Activated CD4-positive, alpha-beta memory T cell treated with anti-CD3 and anti-CD28 coated beads, Interleukin-2, amount 10 ng/mL, durations not matched to agents 7 days and 5 days (primary cell): ENCODE data around the gene SUN5. TPM values are rescaled to one million over a fixed set of nuclear protein-coding genes. Genes with fewer than 3 reads are reported as not detected.
"Not testable (repeated sequence)": the region's sequence is repeated elsewhere in the genome, so short reads cannot be mapped to it uniquely, and the experiment has no call there.

ENCODE experiments used
- CTCF ChIA-PET: fragments of 350-600 bp; sonication (Branson Sonifier 250); formaldehyde crosslinking; loops from one replicate; lab custom pipeline; 2021; ENCODE audit warnings: antibody characterized with exemption, inconsistent platforms; lab: Charles Lee
- POLR2A ChIA-PET: fragments of 350-600 bp; sonication (Branson Sonifier 250); formaldehyde crosslinking; loops from one replicate; lab custom pipeline; 2021; ENCODE audit warnings: antibody characterized with exemption; lab: Charles Lee
- DNase-seq: peaks from one replicate; pipeline ENCODE4 v3.0.0-alpha.2; 2020
- H3K27ac Mint-ChIP-seq: one replicate; pipeline ENCODE4 v1.8.0; 2021; ENCODE audit warnings: mild to moderate bottlenecking, mixed read lengths
- H3K27me3 Mint-ChIP-seq: one replicate; pipeline ENCODE4 v1.8.0; 2021; ENCODE audit warnings: mixed read lengths
- H3K36me3 Mint-ChIP-seq: one replicate; pipeline ENCODE4 v1.8.0; 2021; ENCODE audit warnings: low read depth, mixed read lengths
- H3K4me1 Mint-ChIP-seq: one replicate; pipeline ENCODE4 v1.8.0; 2021; ENCODE audit warnings: mixed read lengths
- H3K4me3 Mint-ChIP-seq: one replicate; pipeline ENCODE4 v1.8.0; 2021; ENCODE audit warnings: mild to moderate bottlenecking, mixed read lengths
- H3K9me3 Mint-ChIP-seq: one replicate; pipeline ENCODE4 v1.8.0; 2021; ENCODE audit warnings: mixed read lengths
- total RNA-seq, 2 experiments: library from RNA; stranded (reverse); gene quantifications; one replicate each; pipeline ENCODE4 v1.2.3, GENCODE V29; 2021

Gene SUN5
- total RNA-seq, 2 experiments from 2014 or later, result not detected

- CTCF ChIA-PET, result interaction anchor here (0.8 kb wide), 1 partner anchor 9 kb away, joined by 4 read pairs; no protein-coding TSS in a partner anchor
- POLR2A ChIA-PET, result interaction anchor here (1.1 kb wide), 1 partner anchor 9 kb away, joined by 3 read pairs; no protein-coding TSS in a partner anchor
- Mint-ChIP-seq H3K4me1 (peaks cover 32% of the 10 kb centered on the region), H3K27me3 (no peaks in the 10 kb centered on the region), H3K4me3 (no peak overlapping the region), H3K36me3 (peaks cover 1% of the 10 kb centered on the region), H3K27ac (no peak overlapping the region), H3K9me3 (peaks cover 1% of the 10 kb centered on the region)
- DNase-seq, result peak; percentile 12
These were observed 41.1 kb downstream of the SUN5 start for GRCh38 chr20:32963176-32963575.

- H3K9me3 Mint-ChIP-seq, H3K36me3 Mint-ChIP-seq, H3K27ac Mint-ChIP-seq, H3K4me3 Mint-ChIP-seq, H3K27me3 Mint-ChIP-seq, POLR2A ChIA-PET: not testable (repeated sequence)
- CTCF ChIA-PET, result interaction anchor here (0.7 to 0.8 kb wide), 2 partner anchors 9 to 19 kb away, joined by 3 to 4 read pairs; no protein-coding TSS in a partner anchor
- H3K4me1 Mint-ChIP-seq, result peaks cover 26% of the 10 kb centered on the region
- peak; percentile 12 for DNase-seq
These were observed 41.6 kb downstream of the SUN5 start for GRCh38 chr20:32962646-32963045.

GRCh38 chr20:32962053-32962452 is 42.2 kb downstream of the SUN5 start:
- peak; percentile 13 for DNase-seq
- CTCF ChIA-PET, result interaction anchor here (0.7 kb wide), 1 partner anchor 19 kb away, joined by 3 read pairs; no protein-coding TSS in a partner anchor
- Mint-ChIP-seq H3K27ac (no peak overlapping the region), H3K9me3 (peaks cover 10% of the 10 kb centered on the region), H3K4me1 (peaks cover 20% of the 10 kb centered on the region), H3K4me3 (no peak overlapping the region), H3K27me3 (peaks cover 2% of the 10 kb centered on the region), H3K36me3 (peaks cover 10% of the 10 kb centered on the region)
- POLR2A ChIA-PET, result no interaction called here

- Mint-ChIP-seq H3K36me3 (peaks cover 15% of the 10 kb centered on the region), H3K27me3 (peaks cover 3% of the 10 kb centered on the region), H3K9me3 (peaks cover 14% of the 10 kb centered on the region), H3K27ac (no peak overlapping the region), H3K4me1 (peaks cover 11% of the 10 kb centered on the region), H3K4me3 (no peak overlapping the region)
- CTCF ChIA-PET, result no interaction called here
- peak; percentile 12 for DNase-seq
- POLR2A ChIA-PET, result no interaction called here
These were observed 43.1 kb downstream of the SUN5 start for GRCh38 chr20:32960849-32961731.

- DNase-seq, result peak; percentile 8
- Mint-ChIP-seq H3K4me1 (peaks cover 2% of the 10 kb centered on the region), H3K9me3 (peaks cover 14% of the 10 kb centered on the region), H3K27ac (no peak overlapping the region), H3K27me3 (peaks cover 3% of the 10 kb centered on the region), H3K36me3 (peaks cover 15% of the 10 kb centered on the region), H3K4me3 (no peak overlapping the region)
- POLR2A ChIA-PET, result no interaction called here
- CTCF ChIA-PET, result no interaction called here
These were observed 44.1 kb downstream of the SUN5 start for GRCh38 chr20:32960222-32960518.

- Mint-ChIP-seq H3K27me3 (peaks cover 3% of the 10 kb centered on the region), H3K36me3 (peaks cover 15% of the 10 kb centered on the region), H3K4me1 (no peaks in the 10 kb centered on the region), H3K27ac (no peak overlapping the region), H3K4me3 (no peak overlapping the region), H3K9me3 (peaks cover 14% of the 10 kb centered on the region)
- ChIA-PET POLR2A (no interaction called here), CTCF (no interaction called here)
- DNase-seq, result no peak
These were observed 44.6 kb downstream of the SUN5 start for GRCh38 chr20:32959351-32960221.

- ChIA-PET POLR2A (interaction anchor here (1.0 to 1.6 kb wide), 2 partner anchors 9 to 13 kb away, joined by 3 to 4 read pairs; no protein-coding TSS in a partner anchor), CTCF (no interaction called here)
- Mint-ChIP-seq H3K36me3 (peaks cover 15% of the 10 kb centered on the region), H3K4me3 (no peak overlapping the region), H3K9me3 (peaks cover 16% of the 10 kb centered on the region), H3K27ac (no peak overlapping the region), H3K4me1 (no peaks in the 10 kb centered on the region), H3K27me3 (peaks cover 3% of the 10 kb centered on the region)
- DNase-seq, result no peak
These were observed 45.7 kb downstream of the SUN5 start for GRCh38 chr20:32958574-32958973.

- Mint-ChIP-seq H3K36me3 (peaks cover 15% of the 10 kb centered on the region), H3K27ac (no peak overlapping the region), H3K9me3 (peaks cover 16% of the 10 kb centered on the region), H3K27me3 (peaks cover 3% of the 10 kb centered on the region), H3K4me3 (no peak overlapping the region), H3K4me1 (no peaks in the 10 kb centered on the region)
- ChIA-PET CTCF (interaction anchor here (0.7 kb wide), 2 partner anchors 16 to 139 kb away, joined by 3 read pairs; no protein-coding TSS in a partner anchor), POLR2A (interaction anchor here (0.8 to 1.6 kb wide), 2 partner anchors 10 to 12 kb away, joined by 4 to 5 read pairs; no protein-coding TSS in a partner anchor)
- no peak for DNase-seq
These were observed 46.8 kb downstream of the SUN5 start for GRCh38 chr20:32957459-32957858.

GRCh38 chr20:32950539-32950938 is 53.7 kb downstream of the SUN5 start:
- not testable (repeated sequence) for H3K36me3 Mint-ChIP-seq, DNase-seq, H3K9me3 Mint-ChIP-seq, H3K27ac Mint-ChIP-seq, H3K4me3 Mint-ChIP-seq, H3K27me3 Mint-ChIP-seq
- peaks cover 12% of the 10 kb centered on the region for H3K4me1 Mint-ChIP-seq
- CTCF ChIA-PET, result interaction anchor here (1.0 kb wide), 1 partner anchor 54 kb away, joined by 3 read pairs; no protein-coding TSS in a partner anchor
- POLR2A ChIA-PET, result interaction anchor here (0.7 to 1.5 kb wide), 2 partner anchors 17 to 21 kb away, joined by 3 to 4 read pairs; no protein-coding TSS in a partner anchor

GRCh38 chr20:32946629-32947028 is 57.6 kb downstream of the SUN5 start:
- H3K27me3 Mint-ChIP-seq, result no peaks in the 10 kb centered on the region
- ChIA-PET POLR2A (interaction anchor here (1.4 to 3.2 kb wide), 2 partner anchors 20 to 25 kb away, joined by 5 to 21 read pairs; no protein-coding TSS in a partner anchor), CTCF (interaction anchor here (0.9 to 2.8 kb wide), 8 partner anchors 8 to 90 kb away, joined by 3 to 18 read pairs (median 8); partner anchors contain the start of gene SUN5)
- peaks cover 14% of the 10 kb centered on the region for H3K4me1 Mint-ChIP-seq
- H3K9me3 Mint-ChIP-seq, result no peaks in the 10 kb centered on the region
- no peak overlapping the region for H3K4me3 Mint-ChIP-seq
- no peak for DNase-seq
- no peaks in the 10 kb centered on the region for H3K36me3 Mint-ChIP-seq
- H3K27ac Mint-ChIP-seq, result no peak overlapping the region

- H3K4me1 Mint-ChIP-seq, result peaks cover 14% of the 10 kb centered on the region
- H3K27me3 Mint-ChIP-seq, result no peaks in the 10 kb centered on the region
- H3K4me3 Mint-ChIP-seq, result no peak overlapping the region
- peak overlapping the region; percentile 18 for H3K27ac Mint-ChIP-seq
- CTCF ChIA-PET, result interaction anchor here (0.9 to 2.8 kb wide), 14 partner anchors 9 to 89 kb away, joined by 3 to 18 read pairs (median 6); partner anchors contain the start of genes BPIFB2 and SUN5
- no peaks in the 10 kb centered on the region for H3K36me3 Mint-ChIP-seq
- DNase-seq, result no peak
- POLR2A ChIA-PET, result interaction anchor here (0.8 to 3.2 kb wide), 5 partner anchors 12 to 427 kb away, joined by 3 to 21 read pairs (median 5); no protein-coding TSS in a partner anchor
- H3K9me3 Mint-ChIP-seq, result no peaks in the 10 kb centered on the region
These were observed 58.5 kb downstream of the SUN5 start for GRCh38 chr20:32945710-32946221.

GRCh38 chr20:32943490-32944052 is 60.7 kb downstream of the SUN5 start:
- POLR2A ChIA-PET, result no interaction called here
- H3K36me3 Mint-ChIP-seq, result no peaks in the 10 kb centered on the region
- H3K4me1 Mint-ChIP-seq, result peaks cover 14% of the 10 kb centered on the region
- H3K27me3 Mint-ChIP-seq, result no peaks in the 10 kb centered on the region
- DNase-seq, result no peak
- no peak overlapping the region for H3K27ac Mint-ChIP-seq
- H3K9me3 Mint-ChIP-seq, result no peaks in the 10 kb centered on the region
- H3K4me3 Mint-ChIP-seq, result no peak overlapping the region
- CTCF ChIA-PET, result interaction anchor here (0.7 kb wide), 1 partner anchor 154 kb away, joined by 4 read pairs; no protein-coding TSS in a partner anchor
